GM12878 (cell line): Measurements from ENCODE around the gene RARB. TPM values are rescaled to one million over a fixed set of nuclear protein-coding genes. Genes with fewer than 3 reads are reported as not detected.

Source experiments
- ATAC-seq: fragments of 200-7000 bp; cut with Tn5 transposase; 3 replicates; pipeline ENCODE4 v1.9.1; 2020; ENCODE audit warnings: mild to moderate bottlenecking, moderate library complexity
- BruUV-seq: library from RNA; stranded (reverse); fragments of 400-500 nt; replicated peaks from 2 replicates; lab custom pipeline; 2021; lab: Mats Ljungman, UMichigan
- CTCF ChIA-PET: fragments of 300-600 bp; sonication (Branson Sonifier 250); formaldehyde crosslinking; extraction: SDS; loops from one replicate; lab custom pipeline; 2021; ENCODE audit warnings: inconsistent platforms; lab: Yijun Ruan, JAX
- POLR2A ChIA-PET: fragments of 350-600 bp; formaldehyde crosslinking; extraction: SDS; loops from one replicate; lab custom pipeline; 2021; ENCODE audit warnings: inconsistent platforms; lab: Charles Lee
- RAD21 ChIA-PET: fragments of 300-600 bp; sonication (Branson Sonifier 250); formaldehyde crosslinking; loops from one replicate; lab custom pipeline; 2023; ENCODE audit warnings: antibody characterized with exemption; ENCODE audit not compliant: unreplicated experiment; lab: Charles Lee
- SMC1A ChIA-PET: fragments of 300-600 bp; sonication (Branson Sonifier 250); formaldehyde crosslinking; loops from one replicate; lab custom pipeline; 2023; ENCODE audit not compliant: unreplicated experiment, uncharacterized antibody; lab: Charles Lee
- DNase-seq: peaks from one replicate; pipeline ENCODE4 v3.0.0-alpha.2; 2011; ENCODE audit warnings: low read depth, low spot score
- FAIRE-seq: peaks from 3 replicates; lab custom pipeline; 2011; peaks lifted over from hg19 to GRCh38; lab: Jason Lieb, UNC
- H2AFZ ChIP-seq: 2 replicates; pipeline ENCODE4 v1.6.0; 2011; ENCODE audit warnings: low read depth, low read length, control low read depth; ENCODE audit not compliant: control insufficient read depth
- H3K27ac ChIP-seq: 2 replicates; pipeline ENCODE4 v1.5.1; 2011; ENCODE audit warnings: control low read depth; ENCODE audit not compliant: control insufficient read depth, insufficient read depth
- H3K27me3 ChIP-seq, 2 experiments: replicated peaks in 1 of 2; 2 replicates each; pipeline versions ENCODE4 v1.6.0 to v1.6.1; 2011; ENCODE audit warnings: low read length in 1 of 2; ENCODE audit not compliant: control insufficient read depth in 2 of 2, insufficient read depth in 2 of 2
- H3K36me3 ChIP-seq, 2 experiments: 2 replicates each; pipeline ENCODE4 v1.5.1; 2011; ENCODE audit warnings: low read length in 1 of 2; ENCODE audit not compliant: control insufficient read depth in 2 of 2, insufficient read depth in 2 of 2
- H3K4me1 ChIP-seq: 2 replicates; pipeline ENCODE4 v1.6.1; 2011; ENCODE audit warnings: mild to moderate bottlenecking, low read length, moderate library complexity, mixed read lengths; ENCODE audit not compliant: control insufficient read depth, insufficient read depth
- H3K4me2 ChIP-seq: 2 replicates; pipeline ENCODE4 v1.6.0; 2011; ENCODE audit warnings: control low read depth; ENCODE audit not compliant: control insufficient read depth, insufficient read depth
- H3K4me3 ChIP-seq: fragments of 200-600 bp; sonication (generic); 2 replicates; pipeline ENCODE4 v1.5.1; 2016
- H3K79me2 ChIP-seq: 2 replicates; pipeline ENCODE4 v1.6.0; 2011; ENCODE audit warnings: low read length; ENCODE audit not compliant: control insufficient read depth, insufficient read depth
- H3K9ac ChIP-seq: 2 replicates; pipeline ENCODE4 v1.8.0; 2011; ENCODE audit warnings: low read length, control low read depth, mixed read lengths; ENCODE audit not compliant: control insufficient read depth, insufficient read depth
- H3K9me3 ChIP-seq: replicated peaks from 3 replicates; pipeline ENCODE4 v1.5.1; 2011; ENCODE audit warnings: mild to moderate bottlenecking, low read length; ENCODE audit not compliant: control insufficient read depth, insufficient read depth
- H4K20me1 ChIP-seq: 2 replicates; pipeline ENCODE4 v1.6.0; 2011; ENCODE audit not compliant: control insufficient read depth, insufficient read depth
- E4F1 ChIP-seq: fragments of 450-650 bp; IDR thresholded peaks from 2 replicates; pipeline ENCODE4 v1.6.1; 2018; ENCODE audit warnings: borderline replicate concordance, mild to moderate bottlenecking; ENCODE audit not compliant: partially characterized antibody
- IKZF1 ChIP-seq: fragments of 450-650 bp; conservative IDR thresholded peaks from 2 replicates; pipeline ENCODE4 v1.6.1; 2017; ENCODE audit warnings: antibody characterized with exemption, mild to moderate bottlenecking
- MYB ChIP-seq: fragments of 150-350 bp; IDR thresholded peaks from 2 replicates; pipeline ENCODE4 v1.6.1; 2014; ENCODE audit warnings: mild to moderate bottlenecking, low read depth, low read length, borderline replicate concordance
- NFXL1 ChIP-seq: fragments of 450-650 bp; IDR thresholded peaks from 2 replicates; pipeline ENCODE4 v1.6.1; 2017; ENCODE audit warnings: antibody characterized with exemption, mild to moderate bottlenecking, borderline replicate concordance
- PAX5 ChIP-seq: IDR thresholded peaks from 2 replicates; pipeline ENCODE4 v1.6.1; 2011; ENCODE audit warnings: low read depth, low read length, borderline replicate concordance
- PAX8 ChIP-seq: fragments of 450-650 bp; IDR thresholded peaks from 2 replicates; pipeline ENCODE4 v1.6.1; 2017; ENCODE audit warnings: mild to moderate bottlenecking, moderate library complexity
- RAD21 ChIP-seq: IDR thresholded peaks from 2 replicates; pipeline ENCODE4 v1.6.1; 2011; ENCODE audit warnings: mild to moderate bottlenecking, low read depth, low read length, moderate library complexity; ENCODE audit not compliant: insufficient read depth
- ZNF274 ChIP-seq: IDR thresholded peaks from one replicate; pipeline ENCODE4 v1.8.0; 2011; ENCODE audit not compliant: insufficient read length, insufficient read depth
- ZSCAN29 ChIP-seq: fragments of 450-650 bp; IDR thresholded peaks from 2 replicates; pipeline ENCODE4 v1.6.1; 2017; ENCODE audit warnings: mild to moderate bottlenecking, moderate library complexity
- WGBS: methylation state at CpG from one replicate; pipeline ENCODE4 v1.1.6; 2016; ENCODE audit warnings: low lambda C conversion rate; ENCODE audit not compliant: insufficient replicate concordance, insufficient coverage; ENCODE audit errors: missing lambda C conversion rate; 5-methylcytosine and 5-hydroxymethylcytosine counted together
- in situ Hi-C: fragments of 300-500 bp; cut with MboI; formaldehyde crosslinking; loops from 9 replicates; pipeline ENCODE4 v1.14.3; 2018; ENCODE audit warnings: mixed read lengths
- intact Hi-C: fragments of 100-400 bp; cut with micrococcal nuclease; formaldehyde crosslinking; loops from one replicate; pipeline ENCODE4 v1.14.2; 2022; ENCODE audit not compliant: unreplicated experiment
- polyA plus RNA-seq, 11 experiments: library from polyadenylated mRNA; depleted of rRNA in 4 of 11; unstranded in 6 of 11; stranded (reverse) in 5 of 11; fragments of >200 nt; fragmentation: Nextera tagmentation in 4 of 11; fragmentation: Illumina TruSeq in 1 of 11; extraction: Ambion mirVana in 4 of 11; extraction: Trizol in 1 of 11; gene quantifications; 1 replicate in 1 of 11; 2 replicates in 10 of 11; pipeline versions ENCODE4 v1.2.1 to v1.2.3, GENCODE V29; 2011 to 2016; ENCODE audit warnings: inconsistent platforms in 2 of 11, missing spikeins in 2 of 11, low read depth in 1 of 11
- total RNA-seq, 4 experiments: library from RNA; depleted of rRNA in 3 of 4; stranded (reverse); fragments of >200 nt in 3 of 4; fragmentation: Illumina TruSeq in 1 of 4; extraction: Trizol in 1 of 4; gene quantifications; 2 replicates each; pipeline versions ENCODE4 v1.2.1 to v1.2.3, GENCODE V29; 2013 to 2021
- TF ChIP-seq, protein P1 (sequence below): IDR thresholded peaks from 2 replicates; pipeline ENCODE4 v1.6.1; 2012; ENCODE audit warnings: improper control_type of control experiment, low read depth, low read length; ENCODE audit not compliant: insufficient replicate concordance

Gene RARB
- total and polyA plus RNA-seq, 10 of the 15 experiments (the other 5 are each of a cell fraction or from before 2014, with no cell fraction given), result 0.05 to 0.06 TPM; not detected in 8

DNA sequence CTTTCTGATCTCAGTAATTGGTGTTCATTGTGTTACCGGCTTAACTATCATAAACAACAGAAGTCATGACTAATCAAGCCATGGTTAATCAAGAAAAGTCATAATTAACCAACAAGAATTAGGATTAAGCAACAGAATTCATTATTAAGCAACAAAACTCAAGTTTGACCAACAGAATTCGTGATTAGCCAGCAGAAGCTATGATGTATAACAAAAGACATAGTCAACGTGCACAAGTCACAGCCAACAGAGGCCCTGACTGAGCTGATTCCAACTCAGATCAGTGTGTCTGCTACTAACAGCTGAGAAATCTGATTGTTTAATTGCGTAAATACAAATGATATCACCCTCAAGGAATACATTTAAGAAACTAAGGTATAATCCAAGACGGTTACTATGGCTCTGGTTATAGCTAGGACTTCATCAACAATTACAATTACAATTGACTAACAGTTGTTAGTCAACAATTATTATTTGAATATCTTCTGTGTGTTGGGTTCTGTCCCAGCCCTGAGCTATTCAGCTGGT, 67.7 kb downstream of the RARB start:
- no peak for ATAC-seq
- H2AFZ ChIP-seq, result no peak overlapping the region
- FAIRE-seq, result no peak
- no TSS peak for BruUV-seq
- no peak overlapping the region for H3K9ac ChIP-seq
- no peaks in the 10 kb centered on the region for H3K79me2 ChIP-seq
- DNase-seq, result no peak
- ChIA-PET SMC1A (no interaction called here), POLR2A (no interaction called here), RAD21 (no interaction called here), CTCF (no interaction called here)
- WGBS, result 33% methylated on average over 5 of the region's 5 CpGs
- in situ Hi-C loops, result no loop called here
- intact Hi-C loops, result no loop called here
- H3K36me3 ChIP-seq, result no peaks in the 10 kb centered on the region
- no peaks in the 10 kb centered on the region for H3K27me3 ChIP-seq
- no peak overlapping the region for H3K4me2 ChIP-seq
- H4K20me1 ChIP-seq, result no peaks in the 10 kb centered on the region
- H3K9me3 ChIP-seq, result no peaks in the 10 kb centered on the region
- TF ChIP-seq, protein P1, sequence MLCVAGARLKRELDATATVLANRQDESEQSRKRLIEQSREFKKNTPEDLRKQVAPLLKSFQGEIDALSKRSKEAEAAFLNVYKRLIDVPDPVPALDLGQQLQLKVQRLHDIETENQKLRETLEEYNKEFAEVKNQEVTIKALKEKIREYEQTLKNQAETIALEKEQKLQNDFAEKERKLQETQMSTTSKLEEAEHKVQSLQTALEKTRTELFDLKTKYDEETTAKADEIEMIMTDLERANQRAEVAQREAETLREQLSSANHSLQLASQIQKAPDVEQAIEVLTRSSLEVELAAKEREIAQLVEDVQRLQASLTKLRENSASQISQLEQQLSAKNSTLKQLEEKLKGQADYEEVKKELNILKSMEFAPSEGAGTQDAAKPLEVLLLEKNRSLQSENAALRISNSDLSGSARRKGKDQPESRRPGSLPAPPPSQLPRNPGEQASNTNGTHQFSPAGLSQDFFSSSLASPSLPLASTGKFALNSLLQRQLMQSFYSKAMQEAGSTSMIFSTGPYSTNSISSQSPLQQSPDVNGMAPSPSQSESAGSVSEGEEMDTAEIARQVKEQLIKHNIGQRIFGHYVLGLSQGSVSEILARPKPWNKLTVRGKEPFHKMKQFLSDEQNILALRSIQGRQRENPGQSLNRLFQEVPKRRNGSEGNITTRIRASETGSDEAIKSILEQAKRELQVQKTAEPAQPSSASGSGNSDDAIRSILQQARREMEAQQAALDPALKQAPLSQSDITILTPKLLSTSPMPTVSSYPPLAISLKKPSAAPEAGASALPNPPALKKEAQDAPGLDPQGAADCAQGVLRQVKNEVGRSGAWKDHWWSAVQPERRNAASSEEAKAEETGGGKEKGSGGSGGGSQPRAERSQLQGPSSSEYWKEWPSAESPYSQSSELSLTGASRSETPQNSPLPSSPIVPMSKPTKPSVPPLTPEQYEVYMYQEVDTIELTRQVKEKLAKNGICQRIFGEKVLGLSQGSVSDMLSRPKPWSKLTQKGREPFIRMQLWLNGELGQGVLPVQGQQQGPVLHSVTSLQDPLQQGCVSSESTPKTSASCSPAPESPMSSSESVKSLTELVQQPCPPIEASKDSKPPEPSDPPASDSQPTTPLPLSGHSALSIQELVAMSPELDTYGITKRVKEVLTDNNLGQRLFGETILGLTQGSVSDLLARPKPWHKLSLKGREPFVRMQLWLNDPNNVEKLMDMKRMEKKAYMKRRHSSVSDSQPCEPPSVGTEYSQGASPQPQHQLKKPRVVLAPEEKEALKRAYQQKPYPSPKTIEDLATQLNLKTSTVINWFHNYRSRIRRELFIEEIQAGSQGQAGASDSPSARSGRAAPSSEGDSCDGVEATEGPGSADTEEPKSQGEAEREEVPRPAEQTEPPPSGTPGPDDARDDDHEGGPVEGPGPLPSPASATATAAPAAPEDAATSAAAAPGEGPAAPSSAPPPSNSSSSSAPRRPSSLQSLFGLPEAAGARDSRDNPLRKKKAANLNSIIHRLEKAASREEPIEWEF, result no peak
- TF ChIP-seq ZSCAN29 (no peak), E4F1 (no peak), PAX8 (no peak), RAD21 (no peak), NFXL1 (no peak), PAX5 (no peak), IKZF1 (no peak), MYB (no peak), ZNF274 (no peak)
- H3K4me3 ChIP-seq, result no peak overlapping the region
- H3K27ac ChIP-seq, result no peak overlapping the region
- no peaks in the 10 kb centered on the region for H3K4me1 ChIP-seq
